ENCODE data around the gene CCL23.
"Not testable (repeated sequence)": the region's sequence is repeated elsewhere in the genome, so short reads cannot be mapped to it uniquely, and the experiment has no call there.

- TF ChIP-seq, protein P1, sequence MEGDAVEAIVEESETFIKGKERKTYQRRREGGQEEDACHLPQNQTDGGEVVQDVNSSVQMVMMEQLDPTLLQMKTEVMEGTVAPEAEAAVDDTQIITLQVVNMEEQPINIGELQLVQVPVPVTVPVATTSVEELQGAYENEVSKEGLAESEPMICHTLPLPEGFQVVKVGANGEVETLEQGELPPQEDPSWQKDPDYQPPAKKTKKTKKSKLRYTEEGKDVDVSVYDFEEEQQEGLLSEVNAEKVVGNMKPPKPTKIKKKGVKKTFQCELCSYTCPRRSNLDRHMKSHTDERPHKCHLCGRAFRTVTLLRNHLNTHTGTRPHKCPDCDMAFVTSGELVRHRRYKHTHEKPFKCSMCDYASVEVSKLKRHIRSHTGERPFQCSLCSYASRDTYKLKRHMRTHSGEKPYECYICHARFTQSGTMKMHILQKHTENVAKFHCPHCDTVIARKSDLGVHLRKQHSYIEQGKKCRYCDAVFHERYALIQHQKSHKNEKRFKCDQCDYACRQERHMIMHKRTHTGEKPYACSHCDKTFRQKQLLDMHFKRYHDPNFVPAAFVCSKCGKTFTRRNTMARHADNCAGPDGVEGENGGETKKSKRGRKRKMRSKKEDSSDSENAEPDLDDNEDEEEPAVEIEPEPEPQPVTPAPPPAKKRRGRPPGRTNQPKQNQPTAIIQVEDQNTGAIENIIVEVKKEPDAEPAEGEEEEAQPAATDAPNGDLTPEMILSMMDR (IDR thresholded peaks at IDR 0.05; ENCODE audit: low read depth, low read length, missing input control) = not testable (repeated sequence)
- not testable (repeated sequence) for TF ChIP-seq SP1 (IDR thresholded peaks at IDR 0.05); TAF1 (conservative IDR thresholded peaks at IDR 0.05); GABPA (IDR thresholded peaks at IDR 0.05 in 1 of 2, conservative IDR thresholded peaks at IDR 0.05 in 1 of 2); JUND (IDR thresholded peaks at IDR 0.05)
These were observed 1.9 kb downstream of the CCL23 start for GRCh38 chr17:36015895-36016294.
